GM12878 (cell line): ENCODE data around the gene CYP2A6. TPM values are rescaled to one million over a fixed set of nuclear protein-coding genes. Genes with fewer than 3 reads are reported as not detected.

Experiments
- ATAC-seq: fragments of 200-7000 bp; cut with Tn5 transposase; 3 replicates; pipeline ENCODE4 v1.9.1; 2020; ENCODE audit warnings: mild to moderate bottlenecking, moderate library complexity
- BruUV-seq: library from RNA; stranded (reverse); fragments of 400-500 nt; replicated peaks from 2 replicates; lab custom pipeline; 2021; lab: Mats Ljungman, UMichigan
- CTCF ChIA-PET: fragments of 300-600 bp; sonication (Branson Sonifier 250); formaldehyde crosslinking; extraction: SDS; loops from one replicate; lab custom pipeline; 2021; ENCODE audit warnings: inconsistent platforms; lab: Yijun Ruan, JAX
- POLR2A ChIA-PET: fragments of 350-600 bp; formaldehyde crosslinking; extraction: SDS; loops from one replicate; lab custom pipeline; 2021; ENCODE audit warnings: inconsistent platforms; lab: Charles Lee
- RAD21 ChIA-PET: fragments of 300-600 bp; sonication (Branson Sonifier 250); formaldehyde crosslinking; loops from one replicate; lab custom pipeline; 2023; ENCODE audit warnings: antibody characterized with exemption; ENCODE audit not compliant: unreplicated experiment; lab: Charles Lee
- SMC1A ChIA-PET: fragments of 300-600 bp; sonication (Branson Sonifier 250); formaldehyde crosslinking; loops from one replicate; lab custom pipeline; 2023; ENCODE audit not compliant: unreplicated experiment, uncharacterized antibody; lab: Charles Lee
- DNase-seq: peaks from one replicate; pipeline ENCODE4 v3.0.0-alpha.2; 2011; ENCODE audit warnings: low read depth, low spot score
- FAIRE-seq: peaks from 3 replicates; lab custom pipeline; 2011; peaks lifted over from hg19 to GRCh38; lab: Jason Lieb, UNC
- H2AFZ ChIP-seq: 2 replicates; pipeline ENCODE4 v1.6.0; 2011; ENCODE audit warnings: low read depth, low read length, control low read depth; ENCODE audit not compliant: control insufficient read depth
- H3K27ac ChIP-seq: 2 replicates; pipeline ENCODE4 v1.5.1; 2011; ENCODE audit warnings: control low read depth; ENCODE audit not compliant: control insufficient read depth, insufficient read depth
- H3K27me3 ChIP-seq, 2 experiments: replicated peaks in 1 of 2; 2 replicates each; pipeline versions ENCODE4 v1.6.0 to v1.6.1; 2011; ENCODE audit warnings: low read length in 1 of 2; ENCODE audit not compliant: control insufficient read depth in 2 of 2, insufficient read depth in 2 of 2
- H3K36me3 ChIP-seq, 2 experiments: 2 replicates each; pipeline ENCODE4 v1.5.1; 2011; ENCODE audit warnings: low read length in 1 of 2; ENCODE audit not compliant: control insufficient read depth in 2 of 2, insufficient read depth in 2 of 2
- H3K4me1 ChIP-seq: 2 replicates; pipeline ENCODE4 v1.6.1; 2011; ENCODE audit warnings: mild to moderate bottlenecking, low read length, moderate library complexity, mixed read lengths; ENCODE audit not compliant: control insufficient read depth, insufficient read depth
- H3K4me2 ChIP-seq: 2 replicates; pipeline ENCODE4 v1.6.0; 2011; ENCODE audit warnings: control low read depth; ENCODE audit not compliant: control insufficient read depth, insufficient read depth
- H3K4me3 ChIP-seq: fragments of 200-600 bp; sonication (generic); 2 replicates; pipeline ENCODE4 v1.5.1; 2016
- H3K79me2 ChIP-seq: 2 replicates; pipeline ENCODE4 v1.6.0; 2011; ENCODE audit warnings: low read length; ENCODE audit not compliant: control insufficient read depth, insufficient read depth
- H3K9ac ChIP-seq: 2 replicates; pipeline ENCODE4 v1.8.0; 2011; ENCODE audit warnings: low read length, control low read depth, mixed read lengths; ENCODE audit not compliant: control insufficient read depth, insufficient read depth
- H3K9me3 ChIP-seq: replicated peaks from 3 replicates; pipeline ENCODE4 v1.5.1; 2011; ENCODE audit warnings: mild to moderate bottlenecking, low read length; ENCODE audit not compliant: control insufficient read depth, insufficient read depth
- H4K20me1 ChIP-seq: 2 replicates; pipeline ENCODE4 v1.6.0; 2011; ENCODE audit not compliant: control insufficient read depth, insufficient read depth
- DPF2 ChIP-seq: fragments of 450-650 bp; IDR thresholded peaks from 2 replicates; pipeline ENCODE4 v1.6.1; 2017; ENCODE audit warnings: mild to moderate bottlenecking
- FOS ChIP-seq: IDR thresholded peaks from 3 replicates; pipeline ENCODE4 v1.6.1; 2011; ENCODE audit warnings: borderline replicate concordance; ENCODE audit not compliant: insufficient read length; ENCODE audit errors: extremely low read depth
- IKZF1 ChIP-seq: fragments of 450-650 bp; conservative IDR thresholded peaks from 2 replicates; pipeline ENCODE4 v1.6.1; 2017; ENCODE audit warnings: antibody characterized with exemption, mild to moderate bottlenecking
- KLF5 ChIP-seq: fragments of 450-650 bp; IDR thresholded peaks from 2 replicates; pipeline ENCODE4 v1.6.1; 2014; ENCODE audit warnings: mild to moderate bottlenecking; ENCODE audit not compliant: partially characterized antibody
- MAX ChIP-seq: IDR thresholded peaks from 2 replicates; pipeline ENCODE4 v1.6.1; 2012; ENCODE audit warnings: low read depth, low read length, improper control_type of control experiment
- MTA2 ChIP-seq: fragments of 450-650 bp; IDR thresholded peaks from 2 replicates; pipeline ENCODE4 v1.6.1; 2016; ENCODE audit warnings: low read depth, mild to moderate bottlenecking, moderate library complexity
- PAX5 ChIP-seq: IDR thresholded peaks from 2 replicates; pipeline ENCODE4 v1.6.1; 2011; ENCODE audit warnings: low read depth, low read length, borderline replicate concordance
- PKNOX1 ChIP-seq: fragments of 450-650 bp; IDR thresholded peaks from 2 replicates; pipeline ENCODE4 v1.6.1; 2016; ENCODE audit warnings: mild to moderate bottlenecking
- SMC3 ChIP-seq: IDR thresholded peaks from 2 replicates; pipeline ENCODE4 v1.6.1; 2011; ENCODE audit warnings: low read length, improper control_type of control experiment, borderline replicate concordance
- SP1 ChIP-seq: IDR thresholded peaks from one replicate; pipeline ENCODE4 v1.6.1; 2011; ENCODE audit warnings: low read depth, low read length
- ZNF274 ChIP-seq: IDR thresholded peaks from one replicate; pipeline ENCODE4 v1.8.0; 2011; ENCODE audit not compliant: insufficient read length, insufficient read depth
- ZZZ3 ChIP-seq: IDR thresholded peaks from 2 replicates; pipeline ENCODE4 v1.6.1; 2011; ENCODE audit warnings: low read depth; ENCODE audit not compliant: control insufficient read depth, insufficient read length
- WGBS: methylation state at CpG from one replicate; pipeline ENCODE4 v1.1.6; 2016; ENCODE audit warnings: low lambda C conversion rate; ENCODE audit not compliant: insufficient replicate concordance, insufficient coverage; ENCODE audit errors: missing lambda C conversion rate; 5-methylcytosine and 5-hydroxymethylcytosine counted together
- in situ Hi-C: fragments of 300-500 bp; cut with MboI; formaldehyde crosslinking; loops from 9 replicates; pipeline ENCODE4 v1.14.3; 2018; ENCODE audit warnings: mixed read lengths
- intact Hi-C: fragments of 100-400 bp; cut with micrococcal nuclease; formaldehyde crosslinking; loops from one replicate; pipeline ENCODE4 v1.14.2; 2022; ENCODE audit not compliant: unreplicated experiment
- polyA plus RNA-seq, 11 experiments: library from polyadenylated mRNA; depleted of rRNA in 4 of 11; unstranded in 6 of 11; stranded (reverse) in 5 of 11; fragments of >200 nt; fragmentation: Nextera tagmentation in 4 of 11; fragmentation: Illumina TruSeq in 1 of 11; extraction: Ambion mirVana in 4 of 11; extraction: Trizol in 1 of 11; gene quantifications; 1 replicate in 1 of 11; 2 replicates in 10 of 11; pipeline versions ENCODE4 v1.2.1 to v1.2.3, GENCODE V29; 2011 to 2016; ENCODE audit warnings: inconsistent platforms in 2 of 11, missing spikeins in 2 of 11, low read depth in 1 of 11
- total RNA-seq, 4 experiments: library from RNA; depleted of rRNA in 3 of 4; stranded (reverse); fragments of >200 nt in 3 of 4; fragmentation: Illumina TruSeq in 1 of 4; extraction: Trizol in 1 of 4; gene quantifications; 2 replicates each; pipeline versions ENCODE4 v1.2.1 to v1.2.3, GENCODE V29; 2013 to 2021
- TF ChIP-seq, protein P1 (sequence below): fragments of 450-650 bp; IDR thresholded peaks from 2 replicates; pipeline ENCODE4 v1.6.1; 2017; ENCODE audit warnings: antibody characterized with exemption, mild to moderate bottlenecking, moderate library complexity
- TF ChIP-seq, protein P2 (sequence below): fragments of 450-650 bp; IDR thresholded peaks from 2 replicates; pipeline ENCODE4 v1.6.1; 2017; ENCODE audit warnings: low read depth, mild to moderate bottlenecking, moderate library complexity

CYP2A6 gene
- total and polyA plus RNA-seq, 10 of the 15 experiments (the other 5 are each of a cell fraction or from before 2014, with no cell fraction given), result 0.97 TPM; not detected in 9

DNA sequence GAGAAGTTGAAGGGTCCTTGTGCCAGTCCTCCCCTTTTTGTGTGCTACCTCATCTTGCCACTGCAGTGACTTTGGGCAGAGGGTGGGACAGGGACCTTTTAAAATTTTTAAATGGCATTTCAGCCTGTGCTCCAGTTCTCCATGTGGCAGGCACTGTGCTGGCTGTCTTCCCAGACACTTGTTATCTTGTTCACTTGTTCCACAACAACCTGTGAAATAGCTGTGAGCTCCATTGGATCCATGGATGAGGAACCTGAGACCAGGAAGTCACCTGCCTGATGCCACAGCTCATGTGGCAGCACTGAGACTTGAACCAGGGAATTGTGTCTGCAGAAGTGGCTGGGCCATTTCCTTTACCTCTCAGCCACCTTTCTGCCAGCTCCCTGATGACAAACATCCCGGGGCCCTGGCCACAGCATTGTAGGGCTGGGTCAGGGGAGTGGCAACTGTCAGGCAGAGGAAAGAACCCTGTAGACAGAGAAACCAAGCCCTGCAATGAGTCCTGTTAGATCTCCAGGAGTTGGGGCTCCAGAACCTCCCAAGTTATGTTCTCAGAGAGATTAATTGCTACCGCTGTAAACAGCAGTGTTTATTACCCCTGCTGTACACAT lies 44.9 kb downstream of the CYP2A6 start:
- no peak for FAIRE-seq
- ChIA-PET RAD21 (interaction anchor here (2.2 to 3.6 kb wide), 3 partner anchors 15 to 142 kb away, joined by 10 to 29 read pairs (median 12); partner anchors contain the start of gene RAB4B), CTCF (interaction anchor here (0.6 to 5.9 kb wide), 16 partner anchors 12 to 217 kb away, joined by 3 to 51 read pairs (median 4); partner anchors contain the start of genes ACTMAP, COQ8B, ITPKC and RAB4B), SMC1A (interaction anchor here (0.6 to 4.2 kb wide), 8 partner anchors 27 to 143 kb away, joined by 3 to 41 read pairs (median 6); partner anchors contain the start of genes ACTMAP, COQ8B, ITPKC and RAB4B), POLR2A (interaction anchor here (0.5 to 4.3 kb wide), 5 partner anchors 10 to 55 kb away, joined by 5 to 37 read pairs (median 7); partner anchors contain the start of genes ACTMAP, RAB4B and SNRPA)
- H3K4me1 ChIP-seq, result peaks cover 49% of the 10 kb centered on the region
- H3K4me3 ChIP-seq, result no peak overlapping the region
- H2AFZ ChIP-seq, result no peak overlapping the region
- H3K4me2 ChIP-seq, result no peak overlapping the region; the same call in 1 of the 2 replicates
- H3K79me2 ChIP-seq, result peaks cover 52% of the 10 kb centered on the region
- no TSS peak for BruUV-seq
- no peaks in the 10 kb centered on the region for H3K27me3 ChIP-seq
- no peaks in the 10 kb centered on the region for H3K9me3 ChIP-seq
- no peak overlapping the region for H3K9ac ChIP-seq
- 50% methylated on average over 2 of the region's 2 CpGs for WGBS
- peaks cover 15 to 29% of the 10 kb centered on the region in 2 experiments; a peak in 3 of 4 replicates for H3K36me3 ChIP-seq
- no peak for ATAC-seq
- TF ChIP-seq SMC3 (no peak), KLF5 (no peak), IKZF1 (no peak), ZNF274 (no peak), DPF2 (no peak), MTA2 (no peak), FOS (no peak), PAX5 (no peak), PKNOX1 (no peak), MAX (no peak), ZZZ3 (no peak), SP1 (no peak)
- TF ChIP-seq, protein P1, sequence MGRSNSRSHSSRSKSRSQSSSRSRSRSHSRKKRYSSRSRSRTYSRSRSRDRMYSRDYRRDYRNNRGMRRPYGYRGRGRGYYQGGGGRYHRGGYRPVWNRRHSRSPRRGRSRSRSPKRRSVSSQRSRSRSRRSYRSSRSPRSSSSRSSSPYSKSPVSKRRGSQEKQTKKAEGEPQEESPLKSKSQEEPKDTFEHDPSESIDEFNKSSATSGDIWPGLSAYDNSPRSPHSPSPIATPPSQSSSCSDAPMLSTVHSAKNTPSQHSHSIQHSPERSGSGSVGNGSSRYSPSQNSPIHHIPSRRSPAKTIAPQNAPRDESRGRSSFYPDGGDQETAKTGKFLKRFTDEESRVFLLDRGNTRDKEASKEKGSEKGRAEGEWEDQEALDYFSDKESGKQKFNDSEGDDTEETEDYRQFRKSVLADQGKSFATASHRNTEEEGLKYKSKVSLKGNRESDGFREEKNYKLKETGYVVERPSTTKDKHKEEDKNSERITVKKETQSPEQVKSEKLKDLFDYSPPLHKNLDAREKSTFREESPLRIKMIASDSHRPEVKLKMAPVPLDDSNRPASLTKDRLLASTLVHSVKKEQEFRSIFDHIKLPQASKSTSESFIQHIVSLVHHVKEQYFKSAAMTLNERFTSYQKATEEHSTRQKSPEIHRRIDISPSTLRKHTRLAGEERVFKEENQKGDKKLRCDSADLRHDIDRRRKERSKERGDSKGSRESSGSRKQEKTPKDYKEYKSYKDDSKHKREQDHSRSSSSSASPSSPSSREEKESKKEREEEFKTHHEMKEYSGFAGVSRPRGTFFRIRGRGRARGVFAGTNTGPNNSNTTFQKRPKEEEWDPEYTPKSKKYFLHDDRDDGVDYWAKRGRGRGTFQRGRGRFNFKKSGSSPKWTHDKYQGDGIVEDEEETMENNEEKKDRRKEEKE, result no peak
- TF ChIP-seq, protein P2, sequence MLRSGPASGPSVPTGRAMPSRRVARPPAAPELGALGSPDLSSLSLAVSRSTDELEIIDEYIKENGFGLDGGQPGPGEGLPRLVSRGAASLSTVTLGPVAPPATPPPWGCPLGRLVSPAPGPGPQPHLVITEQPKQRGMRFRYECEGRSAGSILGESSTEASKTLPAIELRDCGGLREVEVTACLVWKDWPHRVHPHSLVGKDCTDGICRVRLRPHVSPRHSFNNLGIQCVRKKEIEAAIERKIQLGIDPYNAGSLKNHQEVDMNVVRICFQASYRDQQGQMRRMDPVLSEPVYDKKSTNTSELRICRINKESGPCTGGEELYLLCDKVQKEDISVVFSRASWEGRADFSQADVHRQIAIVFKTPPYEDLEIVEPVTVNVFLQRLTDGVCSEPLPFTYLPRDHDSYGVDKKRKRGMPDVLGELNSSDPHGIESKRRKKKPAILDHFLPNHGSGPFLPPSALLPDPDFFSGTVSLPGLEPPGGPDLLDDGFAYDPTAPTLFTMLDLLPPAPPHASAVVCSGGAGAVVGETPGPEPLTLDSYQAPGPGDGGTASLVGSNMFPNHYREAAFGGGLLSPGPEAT, result no peak
- H3K27ac ChIP-seq, result no peak overlapping the region
- intact Hi-C loops, result no loop called here
- in situ Hi-C loops, result no loop called here
- no peak for DNase-seq
- peaks cover 19% of the 10 kb centered on the region for H4K20me1 ChIP-seq
